ENCODE measurements around the gene CT55.
"Not testable (repeated sequence)": the region's sequence is repeated elsewhere in the genome, so short reads cannot be mapped to it uniquely, and the experiment has no call there.

Gene CT55

DNA sequence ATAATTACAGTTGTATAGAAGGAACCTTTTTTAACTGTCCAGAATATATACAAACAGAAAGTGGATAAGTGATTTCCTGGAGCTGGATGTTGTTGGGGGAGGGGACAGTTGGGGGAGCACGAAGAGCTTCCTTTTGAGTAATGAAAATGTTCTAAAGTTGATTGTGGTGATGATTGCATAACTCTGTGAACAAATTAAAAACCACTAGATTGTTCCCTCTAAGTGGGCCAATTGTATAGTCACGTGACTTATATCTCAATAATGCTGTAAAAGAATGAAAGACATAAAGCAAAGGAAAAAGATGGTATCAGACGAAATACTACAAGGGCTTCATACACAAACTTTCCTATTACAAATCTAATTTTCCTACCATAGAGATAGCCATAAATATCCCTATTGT, 2.7 kb downstream of the CT55 start:
- no peaks in the 10 kb centered on the region for H3K79me2 ChIP-seq
- H3K36me3 ChIP-seq (ENCODE audit: control insufficient read depth, insufficient read depth, low read length), result no peaks in the 10 kb centered on the region
- H2AFZ ChIP-seq, result no peak overlapping the region
- no peak overlapping the region for H3K4me3 ChIP-seq (ENCODE audit: low read depth, low read length)
- no peak overlapping the region for H3K4me2 ChIP-seq (ENCODE audit: low read length)
- H3K9ac ChIP-seq, result no peak overlapping the region
- no peaks in the 10 kb centered on the region for H3K4me1 ChIP-seq
- no peaks in the 10 kb centered on the region for H3K9me3 ChIP-seq (ENCODE audit: control insufficient read depth, low read length)
- TF ChIP-seq, protein P1, sequence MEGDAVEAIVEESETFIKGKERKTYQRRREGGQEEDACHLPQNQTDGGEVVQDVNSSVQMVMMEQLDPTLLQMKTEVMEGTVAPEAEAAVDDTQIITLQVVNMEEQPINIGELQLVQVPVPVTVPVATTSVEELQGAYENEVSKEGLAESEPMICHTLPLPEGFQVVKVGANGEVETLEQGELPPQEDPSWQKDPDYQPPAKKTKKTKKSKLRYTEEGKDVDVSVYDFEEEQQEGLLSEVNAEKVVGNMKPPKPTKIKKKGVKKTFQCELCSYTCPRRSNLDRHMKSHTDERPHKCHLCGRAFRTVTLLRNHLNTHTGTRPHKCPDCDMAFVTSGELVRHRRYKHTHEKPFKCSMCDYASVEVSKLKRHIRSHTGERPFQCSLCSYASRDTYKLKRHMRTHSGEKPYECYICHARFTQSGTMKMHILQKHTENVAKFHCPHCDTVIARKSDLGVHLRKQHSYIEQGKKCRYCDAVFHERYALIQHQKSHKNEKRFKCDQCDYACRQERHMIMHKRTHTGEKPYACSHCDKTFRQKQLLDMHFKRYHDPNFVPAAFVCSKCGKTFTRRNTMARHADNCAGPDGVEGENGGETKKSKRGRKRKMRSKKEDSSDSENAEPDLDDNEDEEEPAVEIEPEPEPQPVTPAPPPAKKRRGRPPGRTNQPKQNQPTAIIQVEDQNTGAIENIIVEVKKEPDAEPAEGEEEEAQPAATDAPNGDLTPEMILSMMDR (IDR thresholded peaks at IDR 0.05), result no peak
- H3K27me3 ChIP-seq (ENCODE audit: control insufficient read depth, insufficient read depth, low read length), result no peaks in the 10 kb centered on the region
- no peak overlapping the region for H3K27ac ChIP-seq

- H2AFZ ChIP-seq; H3K9me3 ChIP-seq (ENCODE audit: control insufficient read depth, low read length); H3K36me3 ChIP-seq (ENCODE audit: control insufficient read depth, insufficient read depth, low read length); H3K9ac ChIP-seq; H3K4me1 ChIP-seq; H3K27me3 ChIP-seq (ENCODE audit: control insufficient read depth, insufficient read depth, low read length); H3K4me2 ChIP-seq (ENCODE audit: low read length); H3K4me3 ChIP-seq (ENCODE audit: low read depth, low read length); H3K27ac ChIP-seq; H3K79me2 ChIP-seq: not testable (repeated sequence)
These were observed 16.5 kb downstream of the CT55 start for GRCh38 chrX:135154688-135155087.

DNA sequence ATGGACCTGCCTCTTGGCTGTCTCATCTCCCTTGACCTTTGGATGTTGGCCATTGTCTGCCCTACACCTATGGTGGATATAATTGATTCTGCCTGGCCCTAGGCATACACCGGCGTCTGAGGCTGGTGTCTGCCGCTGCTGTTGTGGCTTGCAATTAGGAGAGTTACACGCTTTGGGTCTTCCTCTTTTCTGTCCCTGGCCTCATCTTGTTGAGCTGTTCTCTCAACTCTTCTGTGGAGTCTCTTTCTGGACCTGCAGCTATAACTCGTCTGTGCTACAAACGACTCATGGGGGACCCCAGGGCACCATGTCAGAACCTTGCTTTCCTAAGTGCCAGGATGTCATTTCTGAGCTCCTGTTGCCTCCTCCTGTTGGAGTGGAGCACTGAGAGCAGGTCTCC, 45.1 kb downstream of the CT55 start:
- H3K27ac ChIP-seq; H3K36me3 ChIP-seq (ENCODE audit: control insufficient read depth, insufficient read depth, low read length); H3K9ac ChIP-seq; H3K9me3 ChIP-seq (ENCODE audit: control insufficient read depth, low read length); H2AFZ ChIP-seq; H3K4me3 ChIP-seq (ENCODE audit: low read depth, low read length); H3K4me1 ChIP-seq; H3K4me2 ChIP-seq (ENCODE audit: low read length); H3K27me3 ChIP-seq (ENCODE audit: control insufficient read depth, insufficient read depth, low read length); H3K79me2 ChIP-seq: not testable (repeated sequence)

DNA sequence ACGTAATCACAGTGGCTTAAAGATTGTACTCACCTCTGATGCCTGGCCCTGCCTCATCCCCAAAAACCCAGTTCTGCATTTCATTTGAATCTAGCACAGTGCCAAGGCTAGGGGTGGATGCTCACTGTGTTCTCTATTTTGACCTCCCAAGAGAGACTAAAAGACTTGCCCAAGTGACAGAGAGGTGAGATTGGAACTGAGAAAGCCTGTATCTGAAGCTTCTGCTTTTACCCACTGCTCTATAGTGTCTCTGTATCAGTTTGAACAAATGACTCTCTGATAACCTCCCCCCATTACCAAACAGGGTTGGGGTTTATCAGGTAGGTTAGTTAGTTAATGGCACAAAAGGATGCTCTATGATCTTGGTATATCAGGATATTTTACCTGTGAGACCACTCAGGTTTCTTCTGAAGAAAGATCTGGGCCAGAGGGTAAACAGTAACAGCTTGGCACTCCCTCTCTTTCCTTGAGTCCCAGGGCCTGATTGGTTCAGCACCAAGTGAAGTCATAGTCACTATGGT, 51.1 kb downstream of the CT55 start, which contains the start of gene ETDB:
Gene ETDB, minus strand, starts transcription at position 471 of the 521 bp plus-strand sequence. CDS start 1,265 bp downstream, outside the sequence.
- H3K9ac ChIP-seq; H3K4me1 ChIP-seq; H3K4me2 ChIP-seq (ENCODE audit: low read length); H3K9me3 ChIP-seq (ENCODE audit: control insufficient read depth, low read length); H2AFZ ChIP-seq; H3K36me3 ChIP-seq (ENCODE audit: control insufficient read depth, insufficient read depth, low read length); H3K27ac ChIP-seq; H3K79me2 ChIP-seq; H3K4me3 ChIP-seq (ENCODE audit: low read depth, low read length); H3K27me3 ChIP-seq (ENCODE audit: control insufficient read depth, insufficient read depth, low read length): not testable (repeated sequence)

- not testable (repeated sequence) for H3K9me3 ChIP-seq (ENCODE audit: control insufficient read depth, low read length); H3K4me3 ChIP-seq (ENCODE audit: low read depth, low read length); H3K9ac ChIP-seq; H3K27ac ChIP-seq; H3K4me2 ChIP-seq (ENCODE audit: low read length); H3K4me1 ChIP-seq; H3K79me2 ChIP-seq; H3K27me3 ChIP-seq (ENCODE audit: control insufficient read depth, insufficient read depth, low read length); H2AFZ ChIP-seq; H3K36me3 ChIP-seq (ENCODE audit: control insufficient read depth, insufficient read depth, low read length)
These were observed 55.1 kb downstream of the CT55 start for GRCh38 chrX:135116064-135116463.

GRCh38 chrX:135114392-135114791, 56.8 kb downstream of the CT55 start:
- Histone ChIP-seq H3K4me2 (ENCODE audit: low read length) (no peak overlapping the region), H3K36me3 (ENCODE audit: control insufficient read depth, insufficient read depth, low read length) (no peaks in the 10 kb centered on the region), H3K27ac (no peak overlapping the region), H3K9me3 (ENCODE audit: control insufficient read depth, low read length) (no peaks in the 10 kb centered on the region), H3K4me1 (no peaks in the 10 kb centered on the region), H3K79me2 (no peaks in the 10 kb centered on the region), H3K4me3 (ENCODE audit: low read depth, low read length) (no peak overlapping the region), H2AFZ (no peak overlapping the region), H3K27me3 (ENCODE audit: control insufficient read depth, insufficient read depth, low read length) (no peaks in the 10 kb centered on the region), H3K9ac (no peak overlapping the region)
- TF ChIP-seq, protein P1 (IDR thresholded peaks at IDR 0.05), result no peak

- H3K27ac ChIP-seq, result no peak overlapping the region
These were observed 58.5 kb downstream of the CT55 start for GRCh38 chrX:135112743-135113142.

More at GRCh38 chrX:135112743-135113142, 58.5 kb downstream of the CT55 start:
- Histone ChIP-seq H3K9ac (no peak overlapping the region), H3K27me3 (ENCODE audit: control insufficient read depth, insufficient read depth, low read length) (no peaks in the 10 kb centered on the region), H3K9me3 (ENCODE audit: control insufficient read depth, low read length) (no peaks in the 10 kb centered on the region), H3K36me3 (ENCODE audit: control insufficient read depth, insufficient read depth, low read length) (no peaks in the 10 kb centered on the region), H3K79me2 (no peaks in the 10 kb centered on the region), H3K4me1 (no peaks in the 10 kb centered on the region), H3K4me3 (ENCODE audit: low read depth, low read length) (no peak overlapping the region), H3K4me2 (ENCODE audit: low read length) (no peak overlapping the region), H2AFZ (no peak overlapping the region)
- TF ChIP-seq, protein P1 (IDR thresholded peaks at IDR 0.05), result no peak
